ENCODE results near the gene PTS. TPM values are rescaled to one million over a fixed set of nuclear protein-coding genes. Genes with fewer than 3 reads are reported as not detected.

Gene PTS
- total RNA-seq, 4 donors from 2014 or later = 23.4 to 81.5 (median 38.5) TPM

DNA sequence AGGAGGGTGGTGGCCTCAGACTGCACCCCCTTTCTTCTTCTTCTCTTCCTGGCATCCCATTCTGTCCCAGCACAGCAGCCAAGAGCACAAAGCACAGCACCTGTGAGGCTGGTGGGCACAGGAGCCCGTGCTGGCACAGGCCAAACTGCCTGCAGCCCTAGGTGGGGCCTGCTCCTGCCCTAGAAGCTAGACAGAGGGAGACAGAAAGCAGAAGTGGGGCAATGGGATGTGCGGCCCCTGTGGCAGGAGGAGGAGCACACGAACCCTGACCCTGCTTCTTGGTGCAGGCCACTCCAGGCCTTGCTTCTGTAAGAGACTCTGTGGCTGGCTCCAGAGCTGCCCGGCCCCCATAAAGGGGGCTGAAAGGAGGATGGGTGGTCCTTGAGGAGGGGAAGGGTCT, 3.9 kb upstream of the PTS start:
- DNase-seq (no peak), ATAC-seq (no peak)
- no peaks in the 10 kb centered on the region for H3K9me3 ChIP-seq
- intact Hi-C loops (cut with DNase I; ENCODE audit: low total_unique reads) = loop anchor here (10.0 kb wide), 2 partner anchors 332 to 1092 kb away; partner anchors contain the start of gene TTC12
- no peak overlapping the region for H3K4me3 ChIP-seq
- in situ Hi-C loops (cut with MboI; ENCODE audit: low sequenced_read_pairs in 4 of 4) = loop anchor here (5.0 to 25.0 kb wide), 2 partner anchors 55 to 1065 kb away; no protein-coding TSS in a partner anchor
- H3K27me3 ChIP-seq = no peaks in the 10 kb centered on the region
- H3K36me3 ChIP-seq = no peaks in the 10 kb centered on the region
- H3K4me1 ChIP-seq = peaks cover 5% of the 10 kb centered on the region in 2 donors
- no peak overlapping the region for H3K27ac ChIP-seq
- TF ChIP-seq POLR2A (IDR thresholded peaks at IDR 0.05) = no peak
- no peak for TF ChIP-seq CTCF (IDR thresholded peaks at IDR 0.05 in 4 of 5, conservative IDR thresholded peaks at IDR 0.05 in 1 of 5)

DNA sequence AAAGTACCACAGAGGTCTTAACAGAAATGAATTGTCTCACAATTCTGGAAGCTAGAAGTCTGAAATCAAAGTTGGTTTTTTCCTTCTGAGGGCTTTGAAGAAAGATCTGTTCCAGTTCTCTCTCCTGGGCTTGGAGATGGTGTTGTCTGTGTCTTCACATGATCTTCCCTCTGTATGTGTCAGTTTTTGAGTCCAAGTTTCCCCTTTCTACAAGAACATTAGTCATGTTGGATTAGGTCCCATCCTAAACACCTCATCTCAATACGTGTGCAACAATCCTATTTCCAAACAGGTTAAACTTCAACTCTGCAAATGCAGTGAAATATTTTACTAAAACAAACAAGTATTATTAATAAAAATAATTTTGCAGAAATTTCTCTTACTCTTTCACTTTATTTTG, 3.1 kb upstream of the PTS start:
- in situ Hi-C loops (cut with MboI; ENCODE audit: low sequenced_read_pairs in 4 of 4) = loop anchor here (5.0 to 25.0 kb wide), 2 partner anchors 54 to 1064 kb away; no protein-coding TSS in a partner anchor
- Histone ChIP-seq H3K9me3 (no peaks in the 10 kb centered on the region), H3K27me3 (no peaks in the 10 kb centered on the region), H3K4me1 (peaks cover 10 to 11% of the 10 kb centered on the region in 2 donors), H3K36me3 (no peaks in the 10 kb centered on the region), H3K4me3 (no peak overlapping the region), H3K27ac (no peak overlapping the region)
- ATAC-seq (no peak), DNase-seq (no peak)
- intact Hi-C loops (cut with DNase I; ENCODE audit: low total_unique reads) = loop anchor here (10.0 kb wide), 2 partner anchors 332 to 1092 kb away; partner anchors contain the start of gene TTC12
- TF ChIP-seq CTCF (IDR thresholded peaks at IDR 0.05 in 4 of 5, conservative IDR thresholded peaks at IDR 0.05 in 1 of 5) (no peak), POLR2A (IDR thresholded peaks at IDR 0.05) (no peak)

GRCh38 chr11:112223754-112224532, 2.3 kb upstream of the PTS start:
- Histone ChIP-seq H3K4me3 (no peak overlapping the region), H3K27me3 (no peaks in the 10 kb centered on the region), H3K4me1 (peaks cover 10 to 11% of the 10 kb centered on the region in 2 donors), H3K9me3 (no peaks in the 10 kb centered on the region), H3K36me3 (peaks cover 0 to 5% of the 10 kb centered on the region in 2 donors), H3K27ac (no peak overlapping the region)
- no peak for ATAC-seq
- in situ Hi-C loops (cut with MboI; ENCODE audit: low sequenced_read_pairs in 4 of 4) = loop anchor here (5.0 to 25.0 kb wide), 2 partner anchors 53 to 1063 kb away; no protein-coding TSS in a partner anchor
- TF ChIP-seq CTCF (IDR thresholded peaks at IDR 0.05 in 4 of 5, conservative IDR thresholded peaks at IDR 0.05 in 1 of 5) (no peak), POLR2A (IDR thresholded peaks at IDR 0.05) (no peak)
- DNase-seq = no peak
- intact Hi-C loops (cut with DNase I; ENCODE audit: low total_unique reads) = loop anchor here (10.0 kb wide), 2 partner anchors 331 to 1091 kb away; partner anchors contain the start of gene TTC12

GRCh38 chr11:112225753-112226061, 521 bp upstream of the PTS start:
- Histone ChIP-seq H3K27me3 (no peaks in the 10 kb centered on the region), H3K4me3 (peak overlapping the region; percentile 81 to 92 (median 88)), H3K36me3 (peaks cover 0 to 22% of the 10 kb centered on the region in 2 donors), H3K9me3 (no peaks in the 10 kb centered on the region), H3K4me1 (peaks cover 10 to 11% of the 10 kb centered on the region in 2 donors), H3K27ac (peak overlapping the region; percentile 95 to 99 (median 98))
- in situ Hi-C loops (cut with MboI; ENCODE audit: low sequenced_read_pairs in 4 of 4) (no loop called here), intact Hi-C loops (cut with DNase I; ENCODE audit: low total_unique reads) (loop anchor here (10.0 kb wide), 2 partner anchors 329 to 1089 kb away; partner anchors contain the start of gene TTC12)
- ATAC-seq (no peak), DNase-seq (peak in 1 of 2 donors; percentile 67)
- TF ChIP-seq CTCF (IDR thresholded peaks at IDR 0.05 in 4 of 5, conservative IDR thresholded peaks at IDR 0.05 in 1 of 5) (no peak), POLR2A (IDR thresholded peaks at IDR 0.05) (no peak)
